ENCODE measurements around the gene CCNY. TPM values are rescaled to one million over a fixed set of nuclear protein-coding genes. Genes with fewer than 3 reads are reported as not detected.

Gene CCNY
- total RNA-seq, 1 experiment from 2014 or later: 62.2 TPM

DNA sequence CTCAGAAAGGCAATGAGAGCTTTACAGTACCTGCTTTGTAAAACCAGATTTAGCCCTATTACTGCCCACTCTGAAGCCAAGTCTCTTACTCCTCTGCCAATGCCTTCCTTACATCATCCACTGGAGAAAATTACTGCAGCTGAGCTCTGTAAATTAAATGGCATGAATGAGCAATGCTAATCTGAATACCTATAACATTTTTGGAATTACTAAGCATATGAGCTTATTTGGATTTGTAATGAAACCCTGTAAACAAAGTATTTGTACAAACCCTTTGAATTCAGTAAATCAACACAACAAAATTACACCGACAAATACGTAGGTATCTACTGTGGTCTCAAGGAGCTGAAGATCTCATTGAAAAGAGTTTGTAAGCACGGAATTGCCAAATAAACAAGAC, 12.1 kb upstream of the CCNY start:
- no peaks in the 10 kb centered on the region; the same call in 1 of the 2 replicates for H3K79me2 ChIP-seq (ENCODE audit: insufficient read depth, low read length)
- ATAC-seq (no peak), DNase-seq (ENCODE audit: low read depth, low spot score) (no peak)
- no peaks in the 10 kb centered on the region for H3K36me3 ChIP-seq (ENCODE audit: control insufficient read depth in 1 of 2, insufficient read depth in 2 of 2, low read length in 2 of 2)
- H3K27ac ChIP-seq (ENCODE audit: low read depth, low read length): no peak overlapping the region
- intact Hi-C loops (cut with micrococcal nuclease): no loop called here
- no peak overlapping the region for H3K4me2 ChIP-seq (ENCODE audit: low read length)
- H3K9ac ChIP-seq (ENCODE audit: low read length): no peak overlapping the region
- no peaks in the 10 kb centered on the region for H3K4me1 ChIP-seq (ENCODE audit: control insufficient read depth in 1 of 2, insufficient read depth in 2 of 2, low read length in 2 of 2)
- TF ChIP-seq TCF7L2 (IDR thresholded peaks at IDR 0.05; ENCODE audit: borderline replicate concordance, extremely low read depth, insufficient read depth, insufficient read length) (no peak), POLR2A (IDR thresholded peaks at IDR 0.05; ENCODE audit: borderline replicate concordance, extremely low read depth, insufficient read depth, insufficient read length) (no peak), POLR2AphosphoS5 (IDR thresholded peaks at IDR 0.05; ENCODE audit: low read depth, low read length) (no peak), EZH2 (IDR thresholded peaks at IDR 0.05) (no peak), SIN3A (IDR thresholded peaks at IDR 0.05; ENCODE audit: low read depth) (no peak), SRF (IDR thresholded peaks at IDR 0.05; ENCODE audit: low read depth) (no peak), ZNF274 (IDR thresholded peaks at IDR 0.05; ENCODE audit: low read depth, low read length) (no peak)
- CTCF ChIA-PET: no interaction called here
- no peaks in the 10 kb centered on the region for H4K20me1 ChIP-seq (ENCODE audit: insufficient read depth)
- no peaks in the 10 kb centered on the region for H3K27me3 ChIP-seq (ENCODE audit: insufficient read depth, low read length)
- POLR2A ChIA-PET: interaction anchor here (0.7 kb wide), 1 partner anchor 9 kb away, joined by 3 read pairs; no protein-coding TSS in a partner anchor
- no peak overlapping the region for H3K4me3 ChIP-seq (replicated peaks in 1 of 2; ENCODE audit: low read depth in 1 of 2, low read length in 2 of 2)
- RAD21 ChIA-PET (ENCODE audit: low non-redundant PET in 1 of 2, low total read pairs in 2 of 2, uncharacterized antibody in 2 of 2, unreplicated experiment in 2 of 2): no interaction called here
- H2AFZ ChIP-seq (ENCODE audit: low read depth, low read length, poor library complexity, severe bottlenecking): no peak overlapping the region
- H3K9me2 ChIP-seq (ENCODE audit: insufficient read depth): no peaks in the 10 kb centered on the region
- H3K9me3 ChIP-seq (ENCODE audit: control insufficient read depth in 1 of 2, insufficient read depth in 1 of 2, low read depth in 1 of 2, low read length in 2 of 2): no peaks in the 10 kb centered on the region
- no TSS peak for BruUV-seq (replicated peaks)

DNA sequence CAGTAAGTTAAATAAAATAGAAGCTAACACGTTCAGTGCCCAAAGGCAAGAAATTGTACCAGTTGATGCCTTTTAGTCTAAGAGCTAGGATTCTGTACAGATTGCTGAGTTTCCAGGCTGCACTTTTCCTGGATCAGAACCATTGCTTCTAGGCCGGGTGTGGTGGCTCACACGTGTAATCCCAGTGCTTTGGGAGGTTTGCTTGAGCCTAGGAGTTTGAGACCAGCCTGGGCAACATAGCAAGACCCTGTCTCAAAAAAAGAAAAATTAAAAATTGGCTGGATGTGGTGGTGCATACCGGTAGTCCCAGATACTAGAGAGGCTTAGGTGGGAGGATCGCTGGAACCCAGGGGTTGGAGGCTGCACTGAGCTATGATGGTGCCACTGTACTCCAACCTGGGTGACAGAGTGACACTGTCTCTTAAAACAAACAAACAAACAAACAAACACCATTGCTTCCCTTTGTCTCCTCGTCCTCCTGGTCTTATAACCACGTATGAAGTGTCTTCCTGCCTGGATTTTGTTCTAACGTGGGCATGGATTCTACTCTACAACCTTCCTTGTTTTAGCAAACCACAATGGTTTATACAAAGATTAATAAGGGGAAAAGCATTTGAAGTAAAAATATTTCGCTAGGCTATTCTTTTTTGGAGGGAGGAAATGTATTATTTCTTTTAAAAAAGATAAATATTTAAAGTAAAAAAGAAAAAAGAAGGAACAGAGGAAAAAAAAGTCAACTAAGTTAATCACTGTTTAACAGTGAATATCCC, 9.7 kb upstream of the CCNY start:
- CTCF ChIA-PET: no interaction called here
- H2AFZ ChIP-seq (ENCODE audit: low read depth, low read length, poor library complexity, severe bottlenecking): no peak overlapping the region
- TF ChIP-seq, protein P1, sequence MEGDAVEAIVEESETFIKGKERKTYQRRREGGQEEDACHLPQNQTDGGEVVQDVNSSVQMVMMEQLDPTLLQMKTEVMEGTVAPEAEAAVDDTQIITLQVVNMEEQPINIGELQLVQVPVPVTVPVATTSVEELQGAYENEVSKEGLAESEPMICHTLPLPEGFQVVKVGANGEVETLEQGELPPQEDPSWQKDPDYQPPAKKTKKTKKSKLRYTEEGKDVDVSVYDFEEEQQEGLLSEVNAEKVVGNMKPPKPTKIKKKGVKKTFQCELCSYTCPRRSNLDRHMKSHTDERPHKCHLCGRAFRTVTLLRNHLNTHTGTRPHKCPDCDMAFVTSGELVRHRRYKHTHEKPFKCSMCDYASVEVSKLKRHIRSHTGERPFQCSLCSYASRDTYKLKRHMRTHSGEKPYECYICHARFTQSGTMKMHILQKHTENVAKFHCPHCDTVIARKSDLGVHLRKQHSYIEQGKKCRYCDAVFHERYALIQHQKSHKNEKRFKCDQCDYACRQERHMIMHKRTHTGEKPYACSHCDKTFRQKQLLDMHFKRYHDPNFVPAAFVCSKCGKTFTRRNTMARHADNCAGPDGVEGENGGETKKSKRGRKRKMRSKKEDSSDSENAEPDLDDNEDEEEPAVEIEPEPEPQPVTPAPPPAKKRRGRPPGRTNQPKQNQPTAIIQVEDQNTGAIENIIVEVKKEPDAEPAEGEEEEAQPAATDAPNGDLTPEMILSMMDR (IDR thresholded peaks at IDR 0.05 in 2 of 3, conservative IDR thresholded peaks at IDR 0.05 in 1 of 3; ENCODE audit: borderline replicate concordance in 1 of 3, insufficient read depth in 1 of 3, low read depth in 2 of 3, low read length in 2 of 3): no peak
- TF ChIP-seq FOSL1 (IDR thresholded peaks at IDR 0.05; ENCODE audit: low read depth) (no peak), SP1 (IDR thresholded peaks at IDR 0.05; ENCODE audit: low read depth) (no peak), ZFX (IDR thresholded peaks at IDR 0.05) (no peak), EZH2 (IDR thresholded peaks at IDR 0.05) (no peak), POLR2A (IDR thresholded peaks at IDR 0.05; ENCODE audit: borderline replicate concordance, extremely low read depth, insufficient read depth, insufficient read length) (no peak), SRF (IDR thresholded peaks at IDR 0.05; ENCODE audit: low read depth) (no peak), EGR1 (IDR thresholded peaks at IDR 0.05; ENCODE audit: low read depth) (no peak), CEBPB (IDR thresholded peaks at IDR 0.05; ENCODE audit: low read depth) (no peak), RAD21 (IDR thresholded peaks at IDR 0.05; ENCODE audit: low read depth) (no peak), JUND (IDR thresholded peaks at IDR 0.05) (no peak), ELF1 (IDR thresholded peaks at IDR 0.05; ENCODE audit: borderline replicate concordance, low read depth) (no peak)
- TF ChIP-seq, protein P2, sequence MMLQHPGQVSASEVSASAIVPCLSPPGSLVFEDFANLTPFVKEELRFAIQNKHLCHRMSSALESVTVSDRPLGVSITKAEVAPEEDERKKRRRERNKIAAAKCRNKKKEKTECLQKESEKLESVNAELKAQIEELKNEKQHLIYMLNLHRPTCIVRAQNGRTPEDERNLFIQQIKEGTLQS (IDR thresholded peaks at IDR 0.05): no peak
- TF ChIP-seq, protein P3, sequence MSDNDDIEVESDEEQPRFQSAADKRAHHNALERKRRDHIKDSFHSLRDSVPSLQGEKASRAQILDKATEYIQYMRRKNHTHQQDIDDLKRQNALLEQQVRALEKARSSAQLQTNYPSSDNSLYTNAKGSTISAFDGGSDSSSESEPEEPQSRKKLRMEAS (IDR thresholded peaks at IDR 0.05): no peak

More for the DNA sequence above, 9.7 kb upstream of the CCNY start:
- ChIA-PET POLR2A (no interaction called here), RAD21 (ENCODE audit: low non-redundant PET in 1 of 2, low total read pairs in 2 of 2, uncharacterized antibody in 2 of 2, unreplicated experiment in 2 of 2) (no interaction called here)
- no peaks in the 10 kb centered on the region for H3K36me3 ChIP-seq (ENCODE audit: control insufficient read depth in 1 of 2, insufficient read depth in 2 of 2, low read length in 2 of 2)
- BruUV-seq (replicated peaks): no TSS peak
- no peaks in the 10 kb centered on the region for H4K20me1 ChIP-seq (ENCODE audit: insufficient read depth)
- no peaks in the 10 kb centered on the region for H3K9me2 ChIP-seq (ENCODE audit: insufficient read depth)
- H3K9me3 ChIP-seq (ENCODE audit: control insufficient read depth in 1 of 2, insufficient read depth in 1 of 2, low read depth in 1 of 2, low read length in 2 of 2): no peaks in the 10 kb centered on the region
- no peak overlapping the region for H3K27ac ChIP-seq (ENCODE audit: low read depth, low read length)
- H3K4me3 ChIP-seq (replicated peaks in 1 of 2; ENCODE audit: low read depth in 1 of 2, low read length in 2 of 2): no peak overlapping the region
- H3K4me2 ChIP-seq (ENCODE audit: low read length): no peak overlapping the region
- H3K79me2 ChIP-seq (ENCODE audit: insufficient read depth, low read length): peaks cover 9% of the 10 kb centered on the region
- ATAC-seq (no peak), DNase-seq (ENCODE audit: low read depth, low spot score) (no peak)
- H3K27me3 ChIP-seq (ENCODE audit: insufficient read depth, low read length): no peaks in the 10 kb centered on the region
- peaks cover under 1 to 4% of the 10 kb centered on the region in 2 experiments for H3K4me1 ChIP-seq (ENCODE audit: control insufficient read depth in 1 of 2, insufficient read depth in 2 of 2, low read length in 2 of 2)
- no peak overlapping the region for H3K9ac ChIP-seq (ENCODE audit: low read length)
- intact Hi-C loops (cut with micrococcal nuclease): no loop called here

Measured in HCT116 (cell line).